Trophoblast cell (in vitro differentiated cells and primary cell): ENCODE measurements around the gene PKP4.

ENCODE experiments used
- DNase-seq, 2 donors: peaks; one replicate each; pipeline ENCODE4 v3.0.0-alpha.2; 2016
- H2AFZ ChIP-seq: 2 replicates; pipeline ENCODE4 v1.6.1; 2013; ENCODE audit warnings: low read length, moderate library complexity, mild to moderate bottlenecking; ENCODE audit not compliant: insufficient read depth, poor library complexity
- H2AK5ac ChIP-seq: 2 replicates; pipeline ENCODE4 v1.6.1; 2013; ENCODE audit warnings: mild to moderate bottlenecking, low read length
- H2BK120ac ChIP-seq: 2 replicates; pipeline ENCODE4 v1.6.1; 2013; ENCODE audit warnings: low read length, mild to moderate bottlenecking, moderate library complexity; ENCODE audit not compliant: insufficient read depth, poor library complexity
- H2BK12ac ChIP-seq: 2 replicates; pipeline ENCODE4 v1.6.1; 2013; ENCODE audit warnings: mild to moderate bottlenecking, low read length, moderate library complexity
- H2BK5ac ChIP-seq: 2 replicates; pipeline ENCODE4 v1.6.1; 2013; ENCODE audit warnings: low read length, low read depth, moderate library complexity, mild to moderate bottlenecking; ENCODE audit not compliant: poor library complexity
- H3K14ac ChIP-seq: 2 replicates; pipeline ENCODE4 v1.6.1; 2013; ENCODE audit warnings: mild to moderate bottlenecking, low read length
- H3K18ac ChIP-seq: 2 replicates; pipeline ENCODE4 v1.6.1; 2013; ENCODE audit warnings: mild to moderate bottlenecking, low read length
- H3K23ac ChIP-seq: 2 replicates; pipeline ENCODE4 v1.6.1; 2013; ENCODE audit warnings: low read length
- H3K27ac ChIP-seq: 2 replicates; pipeline ENCODE4 v1.5.1; 2013; ENCODE audit warnings: low read depth, mild to moderate bottlenecking, inconsistent platforms, low read length, moderate library complexity
- H3K27me3 ChIP-seq: 2 replicates; pipeline ENCODE4 v1.6.1; 2013; ENCODE audit warnings: inconsistent platforms, mild to moderate bottlenecking, low read length, moderate library complexity; ENCODE audit not compliant: insufficient read depth
- H3K36me3 ChIP-seq, 2 experiments: 1 replicate in 1 of 2; 2 replicates in 1 of 2; pipeline ENCODE4 v1.6.1; 2013; ENCODE audit warnings: low read length in 2 of 2, mild to moderate bottlenecking in 2 of 2, moderate library complexity in 1 of 2; ENCODE audit not compliant: insufficient read depth in 2 of 2, control insufficient read depth in 1 of 2
- H3K4ac ChIP-seq: 2 replicates; pipeline ENCODE4 v1.6.1; 2013; ENCODE audit warnings: low read depth, mild to moderate bottlenecking, low read length, moderate library complexity
- H3K4me1 ChIP-seq, 2 experiments: 1 replicate in 1 of 2; 2 replicates in 1 of 2; pipeline ENCODE4 v1.6.1; 2013; ENCODE audit warnings: low read length in 2 of 2, mild to moderate bottlenecking in 2 of 2, moderate library complexity in 1 of 2; ENCODE audit not compliant: insufficient read depth in 2 of 2, control insufficient read depth in 1 of 2
- H3K4me2 ChIP-seq: 2 replicates; pipeline ENCODE4 v1.6.1; 2013; ENCODE audit warnings: inconsistent platforms, mild to moderate bottlenecking, low read length, moderate library complexity
- H3K4me3 ChIP-seq: 2 replicates; pipeline ENCODE4 v1.5.1; 2013; ENCODE audit warnings: mild to moderate bottlenecking, low read depth, low read length, inconsistent platforms
- H3K79me1 ChIP-seq: one replicate; pipeline ENCODE4 v1.6.1; 2013; ENCODE audit warnings: low read length
- H3K79me2 ChIP-seq: 2 replicates; pipeline ENCODE4 v1.6.1; 2013; ENCODE audit warnings: low read length, mild to moderate bottlenecking; ENCODE audit not compliant: control insufficient read depth, insufficient read depth, poor library complexity
- H3K9ac ChIP-seq: 2 replicates; pipeline ENCODE4 v1.6.1; 2013; ENCODE audit warnings: mild to moderate bottlenecking, low read length
- H3K9me3 ChIP-seq: 2 replicates; pipeline ENCODE4 v1.6.1; 2013; ENCODE audit warnings: low read depth, mild to moderate bottlenecking, control low read depth, inconsistent platforms, low read length; ENCODE audit not compliant: insufficient read depth
- H4K12ac ChIP-seq: 2 replicates; pipeline ENCODE4 v1.6.1; 2013; ENCODE audit warnings: low read depth, mild to moderate bottlenecking, low read length, moderate library complexity
- H4K8ac ChIP-seq: 2 replicates; pipeline ENCODE4 v1.6.1; 2013; ENCODE audit warnings: low read depth, mild to moderate bottlenecking, low read length, moderate library complexity
- H4K91ac ChIP-seq: one replicate; pipeline ENCODE4 v1.6.1; 2013; ENCODE audit warnings: low read depth, mild to moderate bottlenecking, low read length, moderate library complexity
- WGBS: extraction: QIAGEN DNeasy Blood & Tissue Kit; methylation state at CpG from one replicate; pipeline ENCODE4 v1.1.7; 2013; ENCODE audit warnings: missing lambda C conversion rate; ENCODE audit not compliant: insufficient read length, insufficient coverage; ENCODE audit errors: extremely low coverage; 5-methylcytosine and 5-hydroxymethylcytosine counted together

Gene PKP4

DNA sequence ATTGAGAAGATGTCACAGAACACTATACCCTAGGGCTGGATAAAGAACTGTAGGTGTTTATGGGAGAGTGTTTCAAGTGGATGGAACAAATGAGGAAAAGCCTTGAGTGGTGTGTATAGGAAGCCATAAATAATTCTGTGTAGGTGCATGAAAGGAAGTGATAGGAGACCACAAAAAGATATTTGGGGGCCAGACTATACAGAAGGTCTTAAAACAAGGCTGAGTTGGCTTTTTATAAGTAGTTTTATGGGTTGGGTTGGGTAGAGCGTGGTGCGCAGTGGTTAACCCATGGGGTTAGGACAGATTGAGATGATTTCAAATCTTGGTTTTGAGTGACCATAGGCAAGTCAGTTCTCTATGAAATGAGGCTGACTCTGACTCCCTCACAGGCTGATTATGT lies 110.5 kb downstream of the PKP4 start:
- H2AFZ ChIP-seq, result no peak overlapping the region
- H3K36me3 ChIP-seq, result no peaks in the 10 kb centered on the region
- no peak overlapping the region for H3K4me3 ChIP-seq
- no peaks in the 10 kb centered on the region for H3K4me1 ChIP-seq
- no peaks in the 10 kb centered on the region for H3K79me2 ChIP-seq
- DNase-seq, result no peak
- H3K9me3 ChIP-seq, result no peaks in the 10 kb centered on the region
- H3K9ac ChIP-seq, result no peak overlapping the region
- H3K18ac ChIP-seq, result no peak overlapping the region
- no peak overlapping the region for H2BK12ac ChIP-seq
- no peak overlapping the region for H4K8ac ChIP-seq
- H4K12ac ChIP-seq, result no peak overlapping the region
- H3K4ac ChIP-seq, result no peak overlapping the region
- H2BK120ac ChIP-seq, result no peak overlapping the region
- no peak overlapping the region for H3K14ac ChIP-seq
- H2AK5ac ChIP-seq, result no peak overlapping the region
- H2BK5ac ChIP-seq, result no peak overlapping the region
- H4K91ac ChIP-seq, result no peak overlapping the region
- no peak overlapping the region for H3K27ac ChIP-seq
- H3K27me3 ChIP-seq, result no peaks in the 10 kb centered on the region
- 100% methylated on average over 2 of the region's 2 CpGs for WGBS
- no peak overlapping the region for H3K23ac ChIP-seq
- H3K79me1 ChIP-seq, result no peaks in the 10 kb centered on the region
- no peak overlapping the region for H3K4me2 ChIP-seq

- H2BK120ac ChIP-seq, result no peak overlapping the region
- no peak overlapping the region for H3K4me3 ChIP-seq
- H3K79me2 ChIP-seq, result no peaks in the 10 kb centered on the region
- H2BK5ac ChIP-seq, result no peak overlapping the region
- H3K4ac ChIP-seq, result no peak overlapping the region
- H3K18ac ChIP-seq, result no peak overlapping the region
- H3K23ac ChIP-seq, result no peak overlapping the region
- no peak overlapping the region for H3K9ac ChIP-seq
- no peak for DNase-seq
- H3K27ac ChIP-seq, result no peak overlapping the region
- no peak overlapping the region for H4K12ac ChIP-seq
- H3K4me1 ChIP-seq, result no peaks in the 10 kb centered on the region
- H3K36me3 ChIP-seq, result no peaks in the 10 kb centered on the region
- no peaks in the 10 kb centered on the region for H3K79me1 ChIP-seq
- no peak overlapping the region for H2AFZ ChIP-seq
- H2AK5ac ChIP-seq, result no peak overlapping the region
- H4K8ac ChIP-seq, result no peak overlapping the region
- H4K91ac ChIP-seq, result no peak overlapping the region
- WGBS, result no CpG with 5 or more reads among the region's 2 CpGs
- no peaks in the 10 kb centered on the region for H3K27me3 ChIP-seq
- no peak overlapping the region for H3K4me2 ChIP-seq
- no peaks in the 10 kb centered on the region for H3K9me3 ChIP-seq
- H2BK12ac ChIP-seq, result no peak overlapping the region
- H3K14ac ChIP-seq, result no peak overlapping the region
These were observed 112.5 kb downstream of the PKP4 start for GRCh38 chr2:158569284-158569683.

DNA sequence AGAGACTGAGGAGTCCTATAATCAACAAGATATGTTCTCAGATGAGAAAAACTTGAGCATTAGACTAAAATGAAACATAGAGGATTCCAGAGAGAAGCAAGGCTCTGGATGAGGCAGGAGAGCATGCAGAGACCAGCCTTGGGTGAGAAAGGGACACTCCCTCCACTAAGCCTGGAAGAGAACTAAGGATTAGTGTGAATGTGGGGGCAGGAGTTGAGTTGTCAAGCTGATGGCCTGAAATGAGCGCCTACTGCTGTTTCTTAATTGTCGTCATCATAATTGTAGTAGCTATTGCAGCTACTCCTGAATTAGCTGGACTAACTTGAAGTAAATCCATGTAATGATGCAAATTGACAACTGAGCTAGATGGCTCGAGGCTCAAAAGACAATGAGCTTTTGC lies 114.1 kb downstream of the PKP4 start:
- no peaks in the 10 kb centered on the region for H3K9me3 ChIP-seq
- H2BK12ac ChIP-seq, result no peak overlapping the region
- H3K79me1 ChIP-seq, result no peaks in the 10 kb centered on the region
- H2BK5ac ChIP-seq, result no peak overlapping the region
- no peak overlapping the region for H3K4ac ChIP-seq
- DNase-seq, result no peak
- no peak overlapping the region for H4K91ac ChIP-seq
- no peak overlapping the region for H3K4me2 ChIP-seq
- H4K8ac ChIP-seq, result no peak overlapping the region
- H3K9ac ChIP-seq, result no peak overlapping the region
- H3K36me3 ChIP-seq, result no peaks in the 10 kb centered on the region
- H2AFZ ChIP-seq, result no peak overlapping the region
- no peaks in the 10 kb centered on the region for H3K27me3 ChIP-seq
- H3K4me1 ChIP-seq, result no peaks in the 10 kb centered on the region
- H3K23ac ChIP-seq, result no peak overlapping the region
- no peak overlapping the region for H3K14ac ChIP-seq
- H3K27ac ChIP-seq, result no peak overlapping the region
- WGBS, result no CpG with 5 or more reads among the region's 3 CpGs
- H3K79me2 ChIP-seq, result no peaks in the 10 kb centered on the region
- no peak overlapping the region for H3K18ac ChIP-seq
- no peak overlapping the region for H4K12ac ChIP-seq
- H2BK120ac ChIP-seq, result no peak overlapping the region
- H2AK5ac ChIP-seq, result no peak overlapping the region
- H3K4me3 ChIP-seq, result no peak overlapping the region

DNA sequence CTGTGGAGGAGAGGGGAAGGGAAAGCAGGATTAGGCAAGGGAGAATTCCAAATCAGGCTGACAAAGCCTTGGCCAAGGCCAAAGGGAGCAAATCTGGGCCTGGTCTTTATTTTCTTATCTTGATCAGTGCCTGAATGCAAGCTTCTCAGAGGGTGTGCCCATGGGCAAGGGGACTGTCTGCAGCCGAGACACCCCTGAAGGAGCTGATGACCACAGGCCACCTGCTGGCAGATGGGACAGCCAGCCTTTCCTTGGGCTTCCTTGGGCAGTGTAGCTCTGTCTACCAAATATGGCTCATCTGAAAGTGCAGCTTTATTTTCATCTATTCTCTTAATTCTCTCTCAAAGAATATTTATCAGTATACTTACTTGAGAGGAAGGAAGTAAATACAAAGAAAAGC lies 117.0 kb downstream of the PKP4 start:
- no peak overlapping the region for H4K91ac ChIP-seq
- WGBS, result no CpG with 5 or more reads among the region's 1 CpG
- H3K4me2 ChIP-seq, result no peak overlapping the region
- no peak overlapping the region for H4K8ac ChIP-seq
- H3K4me1 ChIP-seq, result no peaks in the 10 kb centered on the region
- no peak overlapping the region for H2BK5ac ChIP-seq
- no peak overlapping the region for H3K4me3 ChIP-seq
- no peak overlapping the region for H3K9ac ChIP-seq
- no peak overlapping the region for H3K14ac ChIP-seq
- no peaks in the 10 kb centered on the region for H3K27me3 ChIP-seq
- DNase-seq, result no peak
- no peak overlapping the region for H3K4ac ChIP-seq
- H3K23ac ChIP-seq, result no peak overlapping the region
- H2AFZ ChIP-seq, result no peak overlapping the region
- no peak overlapping the region for H4K12ac ChIP-seq
- H2AK5ac ChIP-seq, result no peak overlapping the region
- H3K36me3 ChIP-seq, result no peaks in the 10 kb centered on the region
- H3K27ac ChIP-seq, result no peak overlapping the region
- no peaks in the 10 kb centered on the region for H3K9me3 ChIP-seq
- no peaks in the 10 kb centered on the region for H3K79me2 ChIP-seq
- H3K79me1 ChIP-seq, result no peaks in the 10 kb centered on the region
- H2BK12ac ChIP-seq, result no peak overlapping the region
- H2BK120ac ChIP-seq, result no peak overlapping the region
- H3K18ac ChIP-seq, result no peak overlapping the region
